KMS-11 (cell line): ENCODE data around the gene SFTPD.
"Not testable (repeated sequence)": the region's sequence is repeated elsewhere in the genome, so short reads cannot be mapped to it uniquely, and the experiment has no call there.

Experiments
- H2AFZ ChIP-seq: fragments of 200-600 bp; sonication (generic); 2 replicates; pipeline ENCODE4 v1.6.1; 2016; ENCODE audit warnings: antibody characterized with exemption, mixed run types, low read depth
- H3K27ac ChIP-seq: fragments of 200-600 bp; sonication (generic); 2 replicates; pipeline ENCODE4 v1.6.1; 2016; ENCODE audit warnings: mild to moderate bottlenecking, mixed run types
- H3K27me3 ChIP-seq: fragments of 200-600 bp; sonication (generic); 2 replicates; pipeline ENCODE4 v1.6.1; 2017; ENCODE audit warnings: mild to moderate bottlenecking, low read depth, mixed run types, moderate library complexity; ENCODE audit not compliant: insufficient read depth
- H3K36me3 ChIP-seq: fragments of 200-600 bp; sonication (generic); 2 replicates; pipeline ENCODE4 v1.6.1; 2017; ENCODE audit warnings: mild to moderate bottlenecking, mixed run types; ENCODE audit not compliant: insufficient read depth
- H3K4me1 ChIP-seq: fragments of 200-600 bp; sonication (generic); 2 replicates; pipeline ENCODE4 v1.6.1; 2016; ENCODE audit warnings: mild to moderate bottlenecking, low read depth, mixed run types; ENCODE audit not compliant: poor library complexity, severe bottlenecking
- H3K4me2 ChIP-seq: fragments of 200-600 bp; sonication (generic); 2 replicates; pipeline ENCODE4 v1.7.0; 2016; ENCODE audit warnings: mild to moderate bottlenecking, mixed run types
- H3K4me3 ChIP-seq: fragments of 200-600 bp; sonication (generic); IDR thresholded peaks from 2 replicates; pipeline ENCODE4 v1.6.1; 2017; ENCODE audit warnings: low read depth, low read length, mixed read lengths; ENCODE audit not compliant: insufficient read depth
- H3K79me2 ChIP-seq: fragments of 200-600 bp; sonication (generic); 2 replicates; pipeline ENCODE4 v1.6.1; 2016; ENCODE audit warnings: low read depth, mixed run types; ENCODE audit not compliant: insufficient read depth
- H3K9ac ChIP-seq: fragments of 200-600 bp; sonication (generic); 2 replicates; pipeline ENCODE4 v1.6.1; 2016; ENCODE audit warnings: mild to moderate bottlenecking, mixed run types
- H4K20me1 ChIP-seq: fragments of 200-600 bp; sonication (generic); 2 replicates; pipeline ENCODE4 v1.6.1; 2016; ENCODE audit warnings: mild to moderate bottlenecking, mixed run types; ENCODE audit not compliant: insufficient read depth
- CTCF ChIP-seq: fragments of 200-600 bp; sonication (generic); conservative IDR thresholded peaks from 2 replicates; pipeline ENCODE4 v1.6.1; 2017; ENCODE audit warnings: low read depth, mild to moderate bottlenecking, antibody characterized with exemption, low read length, moderate library complexity, mixed read lengths

The SFTPD gene

GRCh38 chr10:79948976-79949722 is at the start of gene SFTPD:
TSS of gene SFTPD (minus strand) at chr10:79949105. CDS start at chr10:79946659, 2,446 bp downstream.
- H3K36me3 ChIP-seq: no peaks in the 10 kb centered on the region; the same call in 1 of the 2 replicates
- no peak within 1 kb of the TSS for H3K27ac ChIP-seq
- H3K27me3 ChIP-seq: no peaks in the 10 kb centered on the region
- H3K9ac ChIP-seq: no peak within 1 kb of the TSS
- no peaks in the 10 kb centered on the region for H3K4me1 ChIP-seq
- no peak within 1 kb of the TSS for H2AFZ ChIP-seq
- no peaks in the 10 kb centered on the region for H4K20me1 ChIP-seq
- H3K4me2 ChIP-seq: no peak within 1 kb of the TSS
- no peak for TF ChIP-seq CTCF
- no peak within 1 kb of the TSS for H3K4me3 ChIP-seq
- H3K79me2 ChIP-seq: no peaks in the 10 kb centered on the region

GRCh38 chr10:79995979-79996634 is 47.2 kb upstream of the SFTPD start:
- Histone ChIP-seq H3K4me3 (no peak overlapping the region), H3K27me3 (no peaks in the 10 kb centered on the region), H3K9ac (no peak overlapping the region), H4K20me1 (no peaks in the 10 kb centered on the region), H3K4me1 (no peaks in the 10 kb centered on the region), H2AFZ (no peak overlapping the region), H3K79me2 (no peaks in the 10 kb centered on the region), H3K27ac (no peak overlapping the region), H3K4me2 (no peak overlapping the region), H3K36me3 (no peaks in the 10 kb centered on the region)
- no peak for TF ChIP-seq CTCF

- H3K9ac ChIP-seq: no peak overlapping the region
- H3K4me2 ChIP-seq: no peak overlapping the region
- TF ChIP-seq CTCF: no peak
- H3K27ac ChIP-seq: no peak overlapping the region
- no peaks in the 10 kb centered on the region for H3K27me3 ChIP-seq
- no peaks in the 10 kb centered on the region for H4K20me1 ChIP-seq
- no peaks in the 10 kb centered on the region for H3K4me1 ChIP-seq
- no peaks in the 10 kb centered on the region for H3K36me3 ChIP-seq
- H2AFZ ChIP-seq: no peak overlapping the region
- H3K79me2 ChIP-seq: no peaks in the 10 kb centered on the region
- H3K4me3 ChIP-seq: no peak overlapping the region
Measured at GRCh38 chr10:79994556-79994955, 45.7 kb upstream of the SFTPD start.

- not testable (repeated sequence) for H3K79me2 ChIP-seq, H3K27ac ChIP-seq, H3K9ac ChIP-seq, H2AFZ ChIP-seq, H3K4me3 ChIP-seq, H4K20me1 ChIP-seq, H3K4me1 ChIP-seq, H3K27me3 ChIP-seq, H3K36me3 ChIP-seq, H3K4me2 ChIP-seq
Measured at GRCh38 chr10:79988199-79988598, 39.3 kb upstream of the SFTPD start.

GRCh38 chr10:79986661-79987060 is 37.8 kb upstream of the SFTPD start:
- not testable (repeated sequence) for H4K20me1 ChIP-seq, H3K79me2 ChIP-seq, H3K4me3 ChIP-seq, H3K4me1 ChIP-seq, H3K27me3 ChIP-seq, H3K9ac ChIP-seq, H3K27ac ChIP-seq, H3K4me2 ChIP-seq, H2AFZ ChIP-seq, H3K36me3 ChIP-seq
